Uterus (tissue), 2 donors: Measurements from ENCODE around the gene SF3B4.

Source experiments
- CTCF ChIP-seq, 4 experiments: fragments of 200-600 bp in 2 of 4; fragments of 450-650 bp in 2 of 4; sonication (generic) in 2 of 4; IDR thresholded peaks; one replicate each; pipeline ENCODE4 v1.5.1; 2016 to 2019; ENCODE audit warnings: antibody characterized with exemption in 4 of 4, mild to moderate bottlenecking in 2 of 4, moderate library complexity in 1 of 4
- POLR2A ChIP-seq, 2 donors: fragments of 450-650 bp; IDR thresholded peaks; one replicate each; pipeline ENCODE4 v1.6.1; 2016; ENCODE audit warnings: antibody characterized with exemption in 2 of 2, mild to moderate bottlenecking in 1 of 2, moderate library complexity in 1 of 2

- TF ChIP-seq CTCF (IDR thresholded peaks at IDR 0.05) (no peak), POLR2A (IDR thresholded peaks at IDR 0.05) (no peak)
Measured at GRCh38 chr1:149932474-149932873, 4.9 kb upstream of the SF3B4 start.
